Measurements from ENCODE around the gene RNASE7.

DNA sequence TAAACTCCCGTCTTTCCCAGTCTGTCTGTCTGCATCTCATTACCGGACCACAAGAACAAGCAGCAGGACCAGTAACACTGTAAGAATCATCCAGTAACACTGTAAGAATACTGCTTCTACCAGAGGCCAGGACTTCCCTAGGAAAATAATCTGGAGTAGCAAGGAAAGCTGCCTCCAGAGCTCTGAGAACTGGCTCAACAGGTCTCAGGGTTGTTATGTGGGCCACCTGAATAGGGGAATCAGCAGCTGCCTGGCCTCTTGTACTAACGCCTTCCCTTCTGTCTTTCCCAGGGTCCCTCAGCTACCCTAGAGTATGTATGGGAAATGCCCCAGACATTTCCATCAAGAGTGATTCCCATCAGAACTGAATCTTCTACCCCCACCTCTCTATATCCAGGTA is 44.0 kb upstream of the RNASE7 start:
- TF ChIP-seq, protein P1, sequence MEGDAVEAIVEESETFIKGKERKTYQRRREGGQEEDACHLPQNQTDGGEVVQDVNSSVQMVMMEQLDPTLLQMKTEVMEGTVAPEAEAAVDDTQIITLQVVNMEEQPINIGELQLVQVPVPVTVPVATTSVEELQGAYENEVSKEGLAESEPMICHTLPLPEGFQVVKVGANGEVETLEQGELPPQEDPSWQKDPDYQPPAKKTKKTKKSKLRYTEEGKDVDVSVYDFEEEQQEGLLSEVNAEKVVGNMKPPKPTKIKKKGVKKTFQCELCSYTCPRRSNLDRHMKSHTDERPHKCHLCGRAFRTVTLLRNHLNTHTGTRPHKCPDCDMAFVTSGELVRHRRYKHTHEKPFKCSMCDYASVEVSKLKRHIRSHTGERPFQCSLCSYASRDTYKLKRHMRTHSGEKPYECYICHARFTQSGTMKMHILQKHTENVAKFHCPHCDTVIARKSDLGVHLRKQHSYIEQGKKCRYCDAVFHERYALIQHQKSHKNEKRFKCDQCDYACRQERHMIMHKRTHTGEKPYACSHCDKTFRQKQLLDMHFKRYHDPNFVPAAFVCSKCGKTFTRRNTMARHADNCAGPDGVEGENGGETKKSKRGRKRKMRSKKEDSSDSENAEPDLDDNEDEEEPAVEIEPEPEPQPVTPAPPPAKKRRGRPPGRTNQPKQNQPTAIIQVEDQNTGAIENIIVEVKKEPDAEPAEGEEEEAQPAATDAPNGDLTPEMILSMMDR (conservative IDR thresholded peaks at IDR 0.05 in 1 of 2, IDR thresholded peaks at IDR 0.05 in 1 of 2; ENCODE audit: extremely low read depth in 1 of 2, insufficient read depth in 1 of 2, low read depth in 1 of 2, low read length in 2 of 2), result no peak
- no peak for TF ChIP-seq EZH2 (IDR thresholded peaks at IDR 0.05; ENCODE audit: borderline replicate concordance, low read length)
